ENCODE measurements around the gene UMAD1.
"Not testable (repeated sequence)": the region's sequence is repeated elsewhere in the genome, so short reads cannot be mapped to it uniquely, and the experiment has no call there.

Gene UMAD1

GRCh38 chr7:7653593-7654187 lies 13.1 kb downstream of the UMAD1 start:
- no peak for DNase-seq

- no peak for DNase-seq
These were observed 14.6 kb downstream of the UMAD1 start for GRCh38 chr7:7654964-7655715.

GRCh38 chr7:7656459-7656858 lies 15.9 kb downstream of the UMAD1 start:
- DNase-seq: not testable (repeated sequence)

GRCh38 chr7:7662527-7662926 lies 22.0 kb downstream of the UMAD1 start:
- DNase-seq: peak; percentile 66

- no peak for DNase-seq
These were observed 23.7 kb downstream of the UMAD1 start for GRCh38 chr7:7664291-7664690.

- peak; percentile 28 for DNase-seq
These were observed 24.5 kb downstream of the UMAD1 start for GRCh38 chr7:7665031-7665430.

GRCh38 chr7:7667187-7667586 lies 26.6 kb downstream of the UMAD1 start:
- DNase-seq: no peak

- no peak for DNase-seq
These were observed 28.2 kb downstream of the UMAD1 start for GRCh38 chr7:7668706-7669105.

GRCh38 chr7:7670490-7670889 lies 29.9 kb downstream of the UMAD1 start:
- no peak for DNase-seq

- DNase-seq: no peak
These were observed 30.8 kb downstream of the UMAD1 start for GRCh38 chr7:7671361-7671760.

GRCh38 chr7:7672545-7673239 lies 32.1 kb downstream of the UMAD1 start:
- DNase-seq: no peak

- DNase-seq: no peak
These were observed 32.6 kb downstream of the UMAD1 start for GRCh38 chr7:7673240-7673550.

GRCh38 chr7:7675686-7676085 lies 35.1 kb downstream of the UMAD1 start:
- DNase-seq: no peak

- DNase-seq: peak; percentile 61
These were observed 39.1 kb downstream of the UMAD1 start for GRCh38 chr7:7679640-7680039.

GRCh38 chr7:7681191-7681935 lies 40.8 kb downstream of the UMAD1 start:
- DNase-seq: peak; percentile 85

- DNase-seq: no peak
These were observed 41.4 kb downstream of the UMAD1 start for GRCh38 chr7:7681936-7682329.

- DNase-seq: no peak
These were observed 42.3 kb downstream of the UMAD1 start for GRCh38 chr7:7682861-7683260.

GRCh38 chr7:7686811-7687508 lies 46.4 kb downstream of the UMAD1 start:
- DNase-seq: no peak

- no peak for DNase-seq
These were observed 47.2 kb downstream of the UMAD1 start for GRCh38 chr7:7687800-7688199.

GRCh38 chr7:7688310-7688709 lies 47.8 kb downstream of the UMAD1 start:
- DNase-seq: no peak

- no peak for DNase-seq
These were observed 48.4 kb downstream of the UMAD1 start for GRCh38 chr7:7688956-7689355.

- no peak for DNase-seq
These were observed 53.3 kb downstream of the UMAD1 start for GRCh38 chr7:7693881-7694280.

GRCh38 chr7:7694542-7694941 lies 54.0 kb downstream of the UMAD1 start:
- no peak for DNase-seq

Measured in DMS153 (cell line).